CD4-positive, CD25-positive, alpha-beta regulatory T cell (primary cell): ENCODE results near the gene ZBTB8B. TPM values are rescaled to one million over a fixed set of nuclear protein-coding genes. Genes with fewer than 3 reads are reported as not detected.

Experiments used
- ATAC-seq, 2 donors: fragments of 150-1000 bp; cut with Tn5 transposase; one replicate each; pipeline ENCODE4 v1.10.0; 2021; ENCODE audit warnings: low read depth in 2 of 2, moderate number of reproducible peaks in 2 of 2, moderate library complexity in 1 of 2
- DNase-seq, 3 donors: peaks; one replicate each; pipeline versions ENCODE4 v3.0.0 to v3.0.0-alpha.2; 2012 to 2022; ENCODE audit warnings: mixed read lengths in 1 of 3
- H3K27ac ChIP-seq: one replicate; pipeline ENCODE4 v1.7.0; 2013; ENCODE audit warnings: mild to moderate bottlenecking, low read length; ENCODE audit not compliant: insufficient read depth, poor library complexity, severe bottlenecking
- H3K27me3 ChIP-seq: one replicate; pipeline ENCODE4 v1.7.0; 2013; ENCODE audit warnings: low read length; ENCODE audit not compliant: control insufficient read depth, insufficient read depth
- H3K36me3 ChIP-seq: one replicate; pipeline ENCODE4 v1.7.0; 2013; ENCODE audit warnings: mild to moderate bottlenecking, low read length, moderate library complexity; ENCODE audit not compliant: control insufficient read depth, insufficient read depth
- H3K4me1 ChIP-seq: 2 replicates; pipeline ENCODE4 v1.7.0; 2013; ENCODE audit warnings: mild to moderate bottlenecking, low read length; ENCODE audit not compliant: insufficient read depth, control insufficient read depth, poor library complexity, severe bottlenecking
- H3K4me3 ChIP-seq: one replicate; pipeline ENCODE4 v1.7.0; 2013; ENCODE audit warnings: low read depth, mild to moderate bottlenecking, low read length, moderate library complexity
- H3K9me3 ChIP-seq, 2 experiments: 1 replicate in 1 of 2; 2 replicates in 1 of 2; pipeline ENCODE4 v1.7.0; 2013; ENCODE audit warnings: low read length in 2 of 2, mild to moderate bottlenecking in 1 of 2, moderate library complexity in 1 of 2; ENCODE audit not compliant: control insufficient read depth in 2 of 2
- H3K27ac Mint-ChIP-seq, 3 donors: one replicate each; pipeline ENCODE4 v1.8.0; 2020 to 2022; ENCODE audit warnings: mild to moderate bottlenecking in 3 of 3, mixed read lengths in 3 of 3, moderate library complexity in 2 of 3
- H3K27me3 Mint-ChIP-seq: one replicate; pipeline ENCODE4 v1.8.0; 2022; ENCODE audit warnings: mild to moderate bottlenecking, mixed read lengths
- H3K36me3 Mint-ChIP-seq: one replicate; pipeline ENCODE4 v1.8.0; 2020; ENCODE audit warnings: mixed read lengths
- H3K4me1 Mint-ChIP-seq, 4 donors: one replicate each; pipeline ENCODE4 v1.8.0; 2020 to 2022; ENCODE audit warnings: mixed read lengths in 4 of 4, mild to moderate bottlenecking in 1 of 4
- H3K4me3 Mint-ChIP-seq, 4 donors: one replicate each; pipeline ENCODE4 v1.8.0; 2020 to 2022; ENCODE audit warnings: mild to moderate bottlenecking in 4 of 4, mixed read lengths in 4 of 4, moderate library complexity in 3 of 4
- H3K9me3 Mint-ChIP-seq, 7 donors: one replicate each; pipeline ENCODE4 v1.8.0; 2020 to 2022; ENCODE audit warnings: mixed read lengths in 7 of 7, mild to moderate bottlenecking in 3 of 7, moderate library complexity in 2 of 7
- polyA plus RNA-seq, 4 donors: library from polyadenylated mRNA; unstranded; fragments of 300-500 nt; fragmentation: Illumina TruSeq; gene quantifications; one replicate each; pipeline ENCODE4 v1.2.3, GENCODE V29; 2021
- total RNA-seq: library from RNA; stranded (reverse); gene quantifications from one replicate; pipeline ENCODE4 v1.2.3, GENCODE V29; 2022

Gene ZBTB8B
- total and polyA plus RNA-seq, 5 donors from 2014 or later: not detected

DNA sequence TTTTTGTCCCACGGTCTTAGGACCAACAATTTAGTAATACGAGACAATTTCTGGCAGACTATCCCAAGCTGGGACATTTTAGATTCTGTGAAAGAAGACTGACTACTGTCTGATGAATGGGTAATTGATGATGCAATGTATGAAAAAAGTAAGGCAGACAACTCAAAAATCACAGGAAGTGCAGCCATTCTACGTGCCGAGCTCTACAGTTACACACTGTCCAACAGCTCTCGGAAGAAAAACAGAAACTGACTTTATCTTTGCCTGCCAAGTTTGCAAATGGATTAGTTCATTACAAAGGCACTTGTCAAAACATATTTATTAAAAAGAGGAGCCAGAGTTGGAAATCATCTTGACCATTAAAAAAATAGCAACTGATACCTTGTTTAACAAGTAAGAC lies 31.3 kb downstream of the ZBTB8B start:
- Histone ChIP-seq H3K27ac (no peak overlapping the region), H3K9me3 (no peaks in the 10 kb centered on the region), H3K4me1 (peaks cover 4% of the 10 kb centered on the region), H3K36me3 (no peaks in the 10 kb centered on the region), H3K4me3 (no peak overlapping the region), H3K27me3 (peaks cover 18% of the 10 kb centered on the region)
- H3K27ac Mint-ChIP-seq: no peak overlapping the region
- no peaks in the 10 kb centered on the region for H3K9me3 Mint-ChIP-seq
- peaks cover 53% of the 10 kb centered on the region for H3K27me3 Mint-ChIP-seq
- no peak overlapping the region for H3K4me3 Mint-ChIP-seq
- no peaks in the 10 kb centered on the region for H3K36me3 Mint-ChIP-seq
- ATAC-seq: no peak
- peaks cover 0 to 13% (median 1%) of the 10 kb centered on the region in 4 donors for H3K4me1 Mint-ChIP-seq
- DNase-seq: peak in 1 of 3 donors; percentile 15

DNA sequence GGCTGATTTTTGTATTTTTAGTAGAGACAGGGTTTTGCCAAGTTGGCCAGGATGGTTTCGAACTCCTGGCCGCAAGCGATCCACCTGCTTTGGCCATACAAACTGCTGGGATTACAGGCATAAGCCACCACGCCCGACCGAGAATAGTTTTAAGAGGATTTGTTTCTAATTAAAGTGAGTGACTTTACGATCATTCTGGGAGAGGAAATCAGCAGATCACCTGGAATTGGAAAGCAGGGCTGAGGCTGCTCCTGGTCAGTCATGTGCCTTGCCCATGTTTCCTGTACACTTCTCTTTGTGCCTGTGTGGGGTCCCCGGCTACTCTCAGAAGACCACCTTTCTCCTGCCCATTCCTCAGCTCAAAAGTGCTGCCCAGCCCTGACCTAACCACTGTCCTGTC lies 33.9 kb downstream of the ZBTB8B start:
- peaks cover 0 to 16% (median 1%) of the 10 kb centered on the region in 4 donors for H3K4me1 Mint-ChIP-seq
- H3K9me3 Mint-ChIP-seq: no peaks in the 10 kb centered on the region
- peak overlapping the region in 3 of 4 donors; percentile 6 to 64 (median 36) for H3K4me3 Mint-ChIP-seq
- H3K27ac ChIP-seq: no peak overlapping the region
- H3K4me3 ChIP-seq: no peak overlapping the region
- H3K36me3 Mint-ChIP-seq: no peaks in the 10 kb centered on the region
- H3K4me1 ChIP-seq: peaks cover 4% of the 10 kb centered on the region
- peaks cover 66% of the 10 kb centered on the region for H3K27me3 Mint-ChIP-seq
- H3K9me3 ChIP-seq: no peaks in the 10 kb centered on the region
- no peaks in the 10 kb centered on the region for H3K36me3 ChIP-seq
- no peak for ATAC-seq
- peaks cover 25% of the 10 kb centered on the region for H3K27me3 ChIP-seq
- no peak for DNase-seq
- no peak overlapping the region for H3K27ac Mint-ChIP-seq

DNA sequence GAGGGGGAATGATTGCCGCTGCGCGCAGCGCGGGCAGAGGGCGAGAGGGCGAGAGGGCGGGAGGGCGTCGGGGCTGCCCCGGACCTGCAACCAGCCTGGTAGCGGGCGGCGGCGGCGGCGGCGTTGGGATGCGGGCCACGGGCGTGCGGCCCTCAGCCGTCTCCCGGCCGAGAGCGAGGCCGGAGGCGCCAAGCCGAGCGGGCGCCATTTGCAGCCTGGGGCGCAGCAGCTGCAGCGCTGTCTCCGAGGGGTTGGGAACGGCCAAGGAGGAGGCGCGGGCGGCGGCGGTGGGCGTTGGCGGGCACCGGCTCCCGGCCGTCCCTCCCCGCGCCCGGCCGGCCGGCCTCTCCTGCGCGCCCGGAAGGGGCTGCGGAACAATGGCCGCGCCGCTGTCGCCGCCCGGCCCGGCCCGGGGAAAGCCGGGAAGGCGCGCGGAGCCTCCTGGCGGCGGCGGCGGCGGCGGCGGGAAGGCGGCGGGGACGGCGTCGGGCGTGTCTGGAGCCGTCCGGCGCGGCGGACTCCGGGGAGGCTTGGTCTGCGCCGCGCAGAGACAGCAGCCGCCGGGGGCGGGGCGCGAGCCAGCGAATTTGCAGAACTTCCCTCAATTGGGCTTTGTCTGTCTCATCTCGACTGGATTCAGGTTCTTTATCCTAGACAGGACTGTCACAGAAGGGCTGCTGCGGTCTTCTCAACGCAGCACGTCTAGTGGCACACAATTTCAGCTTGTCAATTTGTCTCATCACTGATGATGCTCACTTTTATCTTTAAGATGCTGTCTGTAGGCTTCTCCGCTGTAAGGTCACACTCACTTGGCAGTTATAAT lies 35.7 kb downstream of the ZBTB8B start:
- peaks cover 4% of the 10 kb centered on the region for H3K4me1 ChIP-seq
- H3K27ac Mint-ChIP-seq: no peak overlapping the region
- H3K27ac ChIP-seq: no peak overlapping the region
- H3K4me3 ChIP-seq: peak overlapping the region; percentile 61
- H3K36me3 ChIP-seq: no peaks in the 10 kb centered on the region
- H3K27me3 ChIP-seq: peaks cover 25% of the 10 kb centered on the region
- H3K9me3 Mint-ChIP-seq: peaks cover 0 to 2% (median 0%) of the 10 kb centered on the region in 7 donors
- peak overlapping the region; percentile 70 to 82 (median 78) for H3K4me3 Mint-ChIP-seq
- H3K27me3 Mint-ChIP-seq: peaks cover 64% of the 10 kb centered on the region
- peaks cover 0 to 16% (median 1%) of the 10 kb centered on the region in 4 donors for H3K4me1 Mint-ChIP-seq
- ATAC-seq (peak in 1 of 2 donors; percentile 14), DNase-seq (peak in 1 of 3 donors; percentile 12)
- H3K36me3 Mint-ChIP-seq: no peaks in the 10 kb centered on the region
- H3K9me3 ChIP-seq: no peaks in the 10 kb centered on the region

DNA sequence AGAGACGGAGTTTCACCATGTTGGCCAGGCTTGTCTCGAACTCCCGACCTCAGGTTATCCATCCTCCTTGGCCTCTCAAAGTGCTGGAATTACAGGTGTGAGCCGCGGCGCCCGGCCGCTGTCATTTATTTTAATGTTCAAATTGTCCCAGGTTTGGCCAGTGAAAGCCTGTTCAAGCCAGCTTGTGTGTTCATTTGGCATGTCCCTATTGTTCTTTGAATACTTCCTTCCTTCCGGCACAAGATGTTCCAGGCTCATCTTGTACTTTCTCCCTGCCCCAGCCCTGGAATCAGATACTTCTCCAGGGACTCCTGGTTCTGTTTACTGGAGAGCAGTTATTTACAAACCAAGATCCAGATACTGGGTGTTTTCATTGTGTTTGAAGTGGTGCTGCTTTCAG lies 37.0 kb downstream of the ZBTB8B start:
- DNase-seq: no peak
- peaks cover 65% of the 10 kb centered on the region for H3K27me3 Mint-ChIP-seq
- H3K9me3 ChIP-seq: no peaks in the 10 kb centered on the region
- peaks cover 0 to 16% (median 1%) of the 10 kb centered on the region in 4 donors for H3K4me1 Mint-ChIP-seq
- H3K4me3 Mint-ChIP-seq: peak overlapping the region in 2 of 4 donors; percentile 65 to 70
- no peaks in the 10 kb centered on the region for H3K36me3 ChIP-seq
- no peaks in the 10 kb centered on the region for H3K36me3 Mint-ChIP-seq
- H3K27me3 ChIP-seq: peaks cover 21% of the 10 kb centered on the region
- ATAC-seq: no peak
- H3K4me3 ChIP-seq: no peak overlapping the region
- no peak overlapping the region for H3K27ac Mint-ChIP-seq
- no peak overlapping the region for H3K27ac ChIP-seq
- peaks cover 4% of the 10 kb centered on the region for H3K4me1 ChIP-seq
- peaks cover 0 to 2% (median 0%) of the 10 kb centered on the region in 7 donors for H3K9me3 Mint-ChIP-seq

DNA sequence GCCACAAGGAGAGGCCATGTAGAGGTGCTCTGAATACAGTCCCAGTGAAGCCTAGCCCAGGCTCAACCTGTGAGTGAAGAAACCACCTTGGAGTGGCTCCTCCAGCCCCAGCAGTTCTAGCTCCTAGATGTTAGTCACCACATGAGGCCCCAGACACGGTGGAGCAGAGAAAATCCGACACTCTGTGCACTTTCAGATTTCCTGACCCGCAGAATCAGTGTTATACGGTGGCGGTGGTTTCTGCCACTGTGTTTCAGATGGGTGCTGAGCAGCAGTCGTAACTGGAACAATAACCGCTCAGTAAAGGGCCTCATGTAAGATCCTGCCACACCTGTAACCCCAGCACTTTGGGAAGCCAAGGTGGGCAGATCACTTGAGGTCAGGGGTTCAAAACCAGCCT lies 38.3 kb downstream of the ZBTB8B start:
- Histone ChIP-seq H3K27me3 (peaks cover 16% of the 10 kb centered on the region), H3K9me3 (no peaks in the 10 kb centered on the region), H3K36me3 (no peaks in the 10 kb centered on the region), H3K27ac (no peak overlapping the region), H3K4me1 (peaks cover 4% of the 10 kb centered on the region), H3K4me3 (no peak overlapping the region)
- Mint-ChIP-seq H3K4me1 (peaks cover 0 to 16% (median 1%) of the 10 kb centered on the region in 4 donors), H3K27ac (no peak overlapping the region), H3K9me3 (peaks cover 0 to 2% (median 0%) of the 10 kb centered on the region in 7 donors), H3K4me3 (no peak overlapping the region), H3K36me3 (no peaks in the 10 kb centered on the region), H3K27me3 (peaks cover 69% of the 10 kb centered on the region)
- no peak for ATAC-seq
- DNase-seq: no peak

DNA sequence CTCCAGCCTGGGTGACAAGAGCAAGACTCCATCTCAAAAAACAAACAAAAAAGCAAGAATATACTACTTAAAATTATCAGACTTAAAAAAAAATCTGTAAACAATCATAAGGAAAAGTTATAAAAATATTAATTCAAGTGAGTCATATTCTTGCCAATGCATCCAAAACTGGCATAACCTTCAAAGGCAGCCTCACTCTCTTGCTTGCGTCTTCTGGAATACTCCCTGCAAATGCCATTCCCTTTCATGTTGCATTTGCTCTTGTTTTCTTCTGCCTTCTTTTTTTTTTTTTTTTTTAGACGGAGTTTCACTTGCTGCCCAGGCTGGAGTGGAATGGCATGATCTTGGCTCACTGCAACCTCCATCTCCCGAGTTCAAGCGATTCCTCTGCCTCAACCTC lies 42.1 kb downstream of the ZBTB8B start:
- Histone ChIP-seq H3K27me3 (peaks cover 10% of the 10 kb centered on the region), H3K4me3 (no peak overlapping the region), H3K9me3 (no peaks in the 10 kb centered on the region), H3K36me3 (no peaks in the 10 kb centered on the region), H3K4me1 (no peaks in the 10 kb centered on the region), H3K27ac (no peak overlapping the region)
- H3K36me3 Mint-ChIP-seq: no peaks in the 10 kb centered on the region
- H3K4me3 Mint-ChIP-seq: no peak overlapping the region
- DNase-seq: no peak
- H3K4me1 Mint-ChIP-seq: peaks cover 0 to 2% (median 0%) of the 10 kb centered on the region in 4 donors
- H3K9me3 Mint-ChIP-seq: peaks cover 0 to 2% (median 0%) of the 10 kb centered on the region in 7 donors
- H3K27ac Mint-ChIP-seq: no peak overlapping the region
- peaks cover 57% of the 10 kb centered on the region for H3K27me3 Mint-ChIP-seq
- no peak for ATAC-seq

DNA sequence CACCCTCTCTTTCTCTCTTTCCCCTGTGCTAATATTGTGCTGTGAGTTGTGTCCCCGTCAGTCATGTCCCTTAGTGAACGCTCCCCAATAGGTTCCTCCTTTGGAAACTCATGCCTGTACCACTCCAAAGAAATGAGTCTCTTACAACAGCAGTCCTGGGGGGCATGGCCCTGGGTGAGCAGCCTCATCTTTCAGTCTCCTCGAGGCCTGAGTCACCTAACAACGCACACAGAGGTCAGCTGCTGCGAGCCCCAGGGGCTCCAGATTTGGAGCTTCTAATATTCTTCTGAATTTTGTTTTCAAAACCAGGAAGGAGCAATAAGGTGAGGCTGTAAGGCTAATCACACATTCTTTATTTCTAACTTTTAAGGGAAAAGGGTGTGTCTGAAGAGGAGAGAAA lies 43.9 kb downstream of the ZBTB8B start:
- peaks cover 6% of the 10 kb centered on the region for H3K27me3 ChIP-seq
- no peak overlapping the region for H3K4me3 ChIP-seq
- H3K4me1 ChIP-seq: no peaks in the 10 kb centered on the region
- DNase-seq (no peak), ATAC-seq (no peak)
- H3K9me3 ChIP-seq: no peaks in the 10 kb centered on the region
- Mint-ChIP-seq H3K4me1 (no peaks in the 10 kb centered on the region), H3K36me3 (no peaks in the 10 kb centered on the region), H3K27ac (no peak overlapping the region), H3K9me3 (peaks cover 0 to 2% (median 0%) of the 10 kb centered on the region in 7 donors), H3K4me3 (no peak overlapping the region), H3K27me3 (peaks cover 50% of the 10 kb centered on the region)
- no peak overlapping the region for H3K27ac ChIP-seq
- no peaks in the 10 kb centered on the region for H3K36me3 ChIP-seq

DNA sequence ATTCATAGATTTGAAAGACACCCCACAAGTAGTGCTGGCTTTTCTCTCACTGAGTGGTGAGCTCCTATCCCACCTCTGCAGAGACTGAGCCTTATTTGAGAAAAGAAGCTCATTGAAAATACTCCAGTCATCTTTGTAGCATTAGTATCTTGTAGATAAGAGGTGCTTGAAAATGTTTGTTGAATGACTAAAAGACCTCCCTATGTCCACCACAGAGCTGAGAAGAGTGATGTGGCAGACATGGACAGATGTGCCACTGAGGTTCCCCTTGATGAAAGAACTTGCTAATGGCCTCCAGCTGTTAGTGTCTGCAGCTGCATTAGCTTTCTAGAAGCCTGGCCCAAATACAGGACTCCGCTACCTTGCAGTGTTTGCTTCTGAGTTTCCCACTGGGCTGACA lies 45.1 kb downstream of the ZBTB8B start:
- Histone ChIP-seq H3K36me3 (no peaks in the 10 kb centered on the region), H3K27me3 (peaks cover 6% of the 10 kb centered on the region), H3K4me3 (no peak overlapping the region), H3K27ac (no peak overlapping the region), H3K9me3 (no peaks in the 10 kb centered on the region), H3K4me1 (no peaks in the 10 kb centered on the region)
- no peaks in the 10 kb centered on the region for H3K36me3 Mint-ChIP-seq
- peak overlapping the region in 1 of 3 donors; percentile 12 for H3K27ac Mint-ChIP-seq
- peaks cover 46% of the 10 kb centered on the region for H3K27me3 Mint-ChIP-seq
- H3K4me1 Mint-ChIP-seq: no peaks in the 10 kb centered on the region
- no peak overlapping the region for H3K4me3 Mint-ChIP-seq
- peaks cover 0 to 3% (median 0%) of the 10 kb centered on the region in 7 donors for H3K9me3 Mint-ChIP-seq
- DNase-seq (no peak), ATAC-seq (no peak)
